Measurements from ENCODE around the gene ABCD3. TPM values are rescaled to one million over a fixed set of nuclear protein-coding genes. Genes with fewer than 3 reads are reported as not detected.

The ABCD3 gene
- total and polyA plus RNA-seq, 2 of the 8 experiments (the other 6 are each of a cell fraction or from before 2014, with no cell fraction given): 6.6 to 29.4 TPM

- H3K4ac ChIP-seq (replicated peaks; ENCODE audit: insufficient read length, low read depth, low read length): no peak overlapping the region
- no peaks in the 10 kb centered on the region for H3K79me2 ChIP-seq (ENCODE audit: control insufficient read depth in 1 of 2, insufficient read depth in 2 of 2, low read length in 2 of 2)
- ChIA-PET POLR2A (ENCODE audit: partially characterized antibody) (no interaction called here), CTCF (ENCODE audit: partially characterized antibody) (interaction anchor here (1.2 kb wide), 1 partner anchor 70 kb away, joined by 3 read pairs; no protein-coding TSS in a partner anchor)
- no peak overlapping the region for H3K9ac ChIP-seq (replicated peaks in 1 of 4; ENCODE audit: extremely low read depth in 1 of 4, low read depth in 3 of 4, low read length in 3 of 4)
- H2BK12ac ChIP-seq (ENCODE audit: low read depth, low read length): no peak overlapping the region
- no peak overlapping the region for H3K14ac ChIP-seq (ENCODE audit: insufficient read length)
- H3K18ac ChIP-seq (ENCODE audit: extremely low read depth, low read length): no peak overlapping the region
- H2BK5ac ChIP-seq (ENCODE audit: low read depth, low read length): no peak overlapping the region
- no peak overlapping the region for H3K23ac ChIP-seq (ENCODE audit: insufficient read length)
- H3K4me2 ChIP-seq (ENCODE audit: insufficient read depth in 1 of 2, low read depth in 2 of 2, low read length in 2 of 2): no peak overlapping the region
- no peak overlapping the region for H3K27ac ChIP-seq (ENCODE audit: low read depth, low read length)
- no peak overlapping the region for H2AFZ ChIP-seq (ENCODE audit: low read length)
- no peak overlapping the region for H2BK20ac ChIP-seq (ENCODE audit: low read length)
- no peaks in the 10 kb centered on the region for H3K27me3 ChIP-seq (replicated peaks in 1 of 4; ENCODE audit: control insufficient read depth in 3 of 4, extremely low read depth in 1 of 4, insufficient read depth in 3 of 4, low read length in 3 of 4)
- DNase-seq (ENCODE audit: low read depth in 1 of 2, low spot score in 2 of 2) (no peak), FAIRE-seq (no peak)
- TF ChIP-seq ATF2 (IDR thresholded peaks at IDR 0.05; ENCODE audit: low read length) (no peak), TCF12 (IDR thresholded peaks at IDR 0.05; ENCODE audit: low read depth, low read length) (no peak)
- H3K56ac ChIP-seq (replicated peaks; ENCODE audit: insufficient read length, low read depth, low read length): no peak overlapping the region
- H3K79me1 ChIP-seq (ENCODE audit: low read depth, low read length): no peaks in the 10 kb centered on the region
- H3K4me3 ChIP-seq (ENCODE audit: extremely low read depth in 1 of 4, insufficient read depth in 2 of 4, low read depth in 3 of 4, low read length in 4 of 4): no peak overlapping the region
- no peak overlapping the region for H2BK15ac ChIP-seq (ENCODE audit: low read length)
- peaks cover 0 to 3% (median under 1%) of the 10 kb centered on the region in 4 experiments; a peak in 2 of 7 replicates for H3K4me1 ChIP-seq (replicated peaks in 1 of 4; ENCODE audit: control insufficient read depth in 3 of 4, insufficient read depth in 4 of 4, low read length in 3 of 4)
- WGBS, 2 experiments (ENCODE audit: extremely low coverage in 1 of 2, insufficient coverage in 1 of 2, insufficient read length in 1 of 2, insufficient replicate concordance in 2 of 2, low coverage in 1 of 2, low lambda C conversion rate in 2 of 2, missing lambda C conversion rate in 1 of 2): 96% methylated on average over 2 of the region's 2 CpGs; no CpG with 5 or more reads in 1 of the 2 experiments
- H4K20me1 ChIP-seq (replicated peaks in 1 of 2; ENCODE audit: control insufficient read depth in 1 of 2, insufficient read depth in 2 of 2, low read length in 2 of 2): no peaks in the 10 kb centered on the region
- no peaks in the 10 kb centered on the region for H3K9me3 ChIP-seq (ENCODE audit: insufficient read depth in 2 of 2, low read depth in 1 of 2, low read length in 1 of 2)
- H4K91ac ChIP-seq (replicated peaks; ENCODE audit: insufficient read length, low read length): no peak overlapping the region
- no peak overlapping the region for H2AK5ac ChIP-seq (ENCODE audit: low read depth, low read length)
- H4K5ac ChIP-seq (ENCODE audit: insufficient read length, low read depth, low read length): no peak overlapping the region
- no peaks in the 10 kb centered on the region for H3K36me3 ChIP-seq (ENCODE audit: control insufficient read depth in 2 of 4, insufficient read depth in 4 of 4, low read length in 3 of 4)
- H3K23me2 ChIP-seq (ENCODE audit: low read depth, low read length): 0 out of 2 replicates have a peak, but pooled peaks cover 2% of the 10 kb centered on the region
- H4K8ac ChIP-seq (ENCODE audit: extremely low read depth, insufficient read depth, low read length): no peak overlapping the region
- H2BK120ac ChIP-seq (replicated peaks; ENCODE audit: low read depth, low read length): no peak overlapping the region
These were observed 4.9 kb upstream of the ABCD3 start for GRCh38 chr1:94413311-94413710.
